Measurements from ENCODE around the gene ANKRD11.
"Not testable (repeated sequence)": the region's sequence is repeated elsewhere in the genome, so short reads cannot be mapped to it uniquely, and the experiment has no call there.

Gene ANKRD11

GRCh38 chr16:89442990-89443726 is 47.2 kb downstream of the ANKRD11 start:
- TF ChIP-seq CTCF (IDR thresholded peaks at IDR 0.05; ENCODE audit: control insufficient read depth, extremely low read depth, insufficient read depth) = no peak
- DNase-seq (ENCODE audit: low read depth) = peak; percentile 70

GRCh38 chr16:89442588-89442987 is 47.8 kb downstream of the ANKRD11 start:
- no peak for DNase-seq (ENCODE audit: low read depth)
- no peak for TF ChIP-seq CTCF (IDR thresholded peaks at IDR 0.05; ENCODE audit: control insufficient read depth, extremely low read depth, insufficient read depth)
- no peak overlapping the region for H3K4me3 ChIP-seq (ENCODE audit: low read depth, low read length)

More at GRCh38 chr16:89442990-89443726, 47.2 kb downstream of the ANKRD11 start:
- H3K4me3 ChIP-seq (ENCODE audit: low read depth, low read length) = no peak overlapping the region

GRCh38 chr16:89439659-89440058 is 50.7 kb downstream of the ANKRD11 start:
- no peak for TF ChIP-seq CTCF (IDR thresholded peaks at IDR 0.05; ENCODE audit: control insufficient read depth, extremely low read depth, insufficient read depth)
- DNase-seq (ENCODE audit: low read depth) = no peak
- H3K4me3 ChIP-seq (ENCODE audit: low read depth, low read length) = no peak overlapping the region

- no peak for DNase-seq (ENCODE audit: low read depth)
- TF ChIP-seq CTCF (IDR thresholded peaks at IDR 0.05; ENCODE audit: control insufficient read depth, extremely low read depth, insufficient read depth) = no peak
- H3K4me3 ChIP-seq (ENCODE audit: low read depth, low read length) = no peak overlapping the region
Measured at GRCh38 chr16:89437991-89438390, 52.4 kb downstream of the ANKRD11 start.

- no peak for DNase-seq (ENCODE audit: low read depth)
- no peak for TF ChIP-seq CTCF (IDR thresholded peaks at IDR 0.05; ENCODE audit: control insufficient read depth, extremely low read depth, insufficient read depth)
- H3K4me3 ChIP-seq (ENCODE audit: low read depth, low read length) = no peak overlapping the region
Measured at GRCh38 chr16:89437251-89437987, 52.9 kb downstream of the ANKRD11 start.

GRCh38 chr16:89436366-89436765 is 54.0 kb downstream of the ANKRD11 start:
- no peak for TF ChIP-seq CTCF (IDR thresholded peaks at IDR 0.05; ENCODE audit: control insufficient read depth, extremely low read depth, insufficient read depth)
- DNase-seq (ENCODE audit: low read depth) = no peak
- H3K4me3 ChIP-seq (ENCODE audit: low read depth, low read length) = no peak overlapping the region

- H3K4me3 ChIP-seq (ENCODE audit: low read depth, low read length); DNase-seq (ENCODE audit: low read depth): not testable (repeated sequence)
Measured at GRCh38 chr16:89435059-89435458, 55.3 kb downstream of the ANKRD11 start.

All from LNCaP clone FGC (cell line).